ENCODE results near the gene PELO. TPM values are rescaled to one million over a fixed set of nuclear protein-coding genes. Genes with fewer than 3 reads are reported as not detected.

The PELO gene
- total RNA-seq, 2 experiments from 2014 or later = 4.3 to 4.5 TPM

DNA sequence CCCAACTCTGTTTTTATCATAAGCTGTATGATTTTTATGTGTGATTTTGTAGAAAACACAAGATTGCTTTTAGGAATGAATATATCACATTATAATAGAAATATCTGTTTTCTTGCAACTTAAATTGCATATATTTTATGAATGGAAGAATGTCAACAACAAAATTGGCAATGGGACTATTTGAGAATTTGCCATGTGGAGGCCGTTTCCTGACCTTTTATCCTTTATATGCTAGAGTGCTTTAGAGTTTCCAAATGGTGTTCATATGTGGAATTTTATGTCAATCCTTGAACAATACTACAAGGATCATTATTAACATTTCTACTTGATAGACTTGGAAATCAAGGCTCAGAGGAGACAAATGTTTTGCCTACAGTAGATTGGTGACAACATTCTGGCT lies 34.2 kb downstream of the PELO start:
- H3K36me3 ChIP-seq (ENCODE audit: insufficient read depth, low read length) = no peaks in the 10 kb centered on the region
- H3K27me3 ChIP-seq (ENCODE audit: control insufficient read depth in 1 of 2, insufficient read depth in 2 of 2, low read length in 2 of 2) = no peaks in the 10 kb centered on the region
- no peaks in the 10 kb centered on the region for H3K27me3 Mint-ChIP-seq
- H3K4me1 ChIP-seq (ENCODE audit: insufficient read depth, low read length) = no peaks in the 10 kb centered on the region
- H3K27ac ChIP-seq (ENCODE audit: low read depth in 1 of 2, low read length in 2 of 2) = no peak overlapping the region
- H3K9me3 ChIP-seq (ENCODE audit: control insufficient read depth in 1 of 2, insufficient read depth in 1 of 2, low read length in 2 of 2) = no peaks in the 10 kb centered on the region
- ChIA-PET CTCF (no interaction called here), POLR2A (no interaction called here)
- H3K27ac Mint-ChIP-seq = no peak overlapping the region
- H3K36me3 Mint-ChIP-seq (ENCODE audit: low read depth) = no peaks in the 10 kb centered on the region
- intact Hi-C loops (cut with DNase I, micrococcal nuclease) = no loop called here
- no peak for ATAC-seq (ENCODE audit: poor library complexity)
- H3K4me3 ChIP-seq (ENCODE audit: low read length) = no peak overlapping the region
- no peak overlapping the region for H3K4me3 Mint-ChIP-seq
- no peak for DNase-seq
- TF ChIP-seq, protein P1, sequence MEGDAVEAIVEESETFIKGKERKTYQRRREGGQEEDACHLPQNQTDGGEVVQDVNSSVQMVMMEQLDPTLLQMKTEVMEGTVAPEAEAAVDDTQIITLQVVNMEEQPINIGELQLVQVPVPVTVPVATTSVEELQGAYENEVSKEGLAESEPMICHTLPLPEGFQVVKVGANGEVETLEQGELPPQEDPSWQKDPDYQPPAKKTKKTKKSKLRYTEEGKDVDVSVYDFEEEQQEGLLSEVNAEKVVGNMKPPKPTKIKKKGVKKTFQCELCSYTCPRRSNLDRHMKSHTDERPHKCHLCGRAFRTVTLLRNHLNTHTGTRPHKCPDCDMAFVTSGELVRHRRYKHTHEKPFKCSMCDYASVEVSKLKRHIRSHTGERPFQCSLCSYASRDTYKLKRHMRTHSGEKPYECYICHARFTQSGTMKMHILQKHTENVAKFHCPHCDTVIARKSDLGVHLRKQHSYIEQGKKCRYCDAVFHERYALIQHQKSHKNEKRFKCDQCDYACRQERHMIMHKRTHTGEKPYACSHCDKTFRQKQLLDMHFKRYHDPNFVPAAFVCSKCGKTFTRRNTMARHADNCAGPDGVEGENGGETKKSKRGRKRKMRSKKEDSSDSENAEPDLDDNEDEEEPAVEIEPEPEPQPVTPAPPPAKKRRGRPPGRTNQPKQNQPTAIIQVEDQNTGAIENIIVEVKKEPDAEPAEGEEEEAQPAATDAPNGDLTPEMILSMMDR (IDR thresholded peaks at IDR 0.05) = no peak
- H3K9me3 Mint-ChIP-seq = no peaks in the 10 kb centered on the region
- no peaks in the 10 kb centered on the region for H3K4me1 Mint-ChIP-seq (ENCODE audit: low read depth)

DNA sequence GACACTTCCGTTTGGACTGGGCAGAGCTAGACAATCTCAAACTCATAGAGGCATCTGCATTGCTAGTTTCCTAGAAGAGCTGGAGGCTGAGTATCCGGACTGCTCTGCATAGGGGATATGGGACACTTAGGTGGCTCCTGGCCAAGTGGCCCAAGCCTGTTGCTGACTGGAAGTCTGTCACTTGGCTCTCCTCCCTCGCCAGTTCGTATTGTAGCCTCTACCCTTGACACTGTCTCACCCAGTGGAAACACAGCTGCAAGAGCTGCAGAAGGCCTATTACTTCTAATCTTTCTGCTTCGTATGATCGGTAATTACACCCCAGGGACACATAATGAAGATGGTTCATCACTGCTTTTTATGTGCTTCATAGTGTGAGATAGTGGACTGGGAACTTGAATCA lies 34.7 kb downstream of the PELO start:
- Histone ChIP-seq H3K27me3 (ENCODE audit: control insufficient read depth in 1 of 2, insufficient read depth in 2 of 2, low read length in 2 of 2) (no peaks in the 10 kb centered on the region), H3K9me3 (ENCODE audit: control insufficient read depth in 1 of 2, insufficient read depth in 1 of 2, low read length in 2 of 2) (no peaks in the 10 kb centered on the region), H3K4me3 (ENCODE audit: low read length) (no peak overlapping the region), H3K27ac (ENCODE audit: low read depth in 1 of 2, low read length in 2 of 2) (no peak overlapping the region), H3K4me1 (ENCODE audit: insufficient read depth, low read length) (no peaks in the 10 kb centered on the region), H3K36me3 (ENCODE audit: insufficient read depth, low read length) (no peaks in the 10 kb centered on the region)
- no peaks in the 10 kb centered on the region for H3K36me3 Mint-ChIP-seq (ENCODE audit: low read depth)
- no peaks in the 10 kb centered on the region for H3K9me3 Mint-ChIP-seq
- no peak for ATAC-seq (ENCODE audit: poor library complexity)
- TF ChIP-seq, protein P1 (IDR thresholded peaks at IDR 0.05) = no peak
- CTCF ChIA-PET = no interaction called here
- H3K27me3 Mint-ChIP-seq = no peaks in the 10 kb centered on the region
- POLR2A ChIA-PET = no interaction called here
- no peaks in the 10 kb centered on the region for H3K4me1 Mint-ChIP-seq (ENCODE audit: low read depth)
- no peak overlapping the region for H3K4me3 Mint-ChIP-seq
- intact Hi-C loops (cut with DNase I, micrococcal nuclease) = no loop called here
- DNase-seq = no peak
- H3K27ac Mint-ChIP-seq = no peak overlapping the region

DNA sequence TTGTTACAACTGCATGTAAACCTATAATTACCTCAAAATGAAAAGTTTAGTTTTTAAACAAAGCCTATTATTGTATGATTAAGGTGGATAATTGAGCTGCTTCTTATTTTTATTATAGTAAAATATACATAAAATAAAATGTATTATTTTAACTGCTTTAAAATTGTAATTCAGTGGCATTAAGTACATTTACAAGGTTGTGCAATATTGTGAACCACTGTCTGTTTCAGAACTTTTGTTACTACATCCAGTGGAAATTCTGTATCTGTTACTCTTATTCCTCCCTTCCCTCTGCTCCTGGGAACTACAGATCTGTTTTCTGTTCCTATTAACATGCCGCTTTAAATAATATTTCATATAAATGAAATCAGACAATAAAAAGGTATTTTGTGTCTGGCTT lies 37.1 kb downstream of the PELO start:
- intact Hi-C loops (cut with DNase I, micrococcal nuclease) = no loop called here
- Mint-ChIP-seq H3K36me3 (ENCODE audit: low read depth) (no peaks in the 10 kb centered on the region), H3K27me3 (no peaks in the 10 kb centered on the region), H3K4me1 (ENCODE audit: low read depth) (no peaks in the 10 kb centered on the region), H3K4me3 (no peak overlapping the region), H3K27ac (no peak overlapping the region), H3K9me3 (no peaks in the 10 kb centered on the region)
- no peak overlapping the region for H3K4me3 ChIP-seq (ENCODE audit: low read length)
- H3K9me3 ChIP-seq (ENCODE audit: control insufficient read depth in 1 of 2, insufficient read depth in 1 of 2, low read length in 2 of 2) = peaks cover 0 to 4% of the 10 kb centered on the region in 2 experiments
- ChIA-PET CTCF (no interaction called here), POLR2A (no interaction called here)
- TF ChIP-seq, protein P1 (IDR thresholded peaks at IDR 0.05) = no peak
- no peaks in the 10 kb centered on the region for H3K4me1 ChIP-seq (ENCODE audit: insufficient read depth, low read length)
- no peak overlapping the region for H3K27ac ChIP-seq (ENCODE audit: low read depth in 1 of 2, low read length in 2 of 2)
- no peak for ATAC-seq (ENCODE audit: poor library complexity)
- H3K27me3 ChIP-seq (ENCODE audit: control insufficient read depth in 1 of 2, insufficient read depth in 2 of 2, low read length in 2 of 2) = no peaks in the 10 kb centered on the region
- H3K36me3 ChIP-seq (ENCODE audit: insufficient read depth, low read length) = no peaks in the 10 kb centered on the region
- DNase-seq = no peak
